Measurements from ENCODE around the gene NFE2L2.
"Not testable (repeated sequence)": the region's sequence is repeated elsewhere in the genome, so short reads cannot be mapped to it uniquely, and the experiment has no call there.

NFE2L2 gene

DNA sequence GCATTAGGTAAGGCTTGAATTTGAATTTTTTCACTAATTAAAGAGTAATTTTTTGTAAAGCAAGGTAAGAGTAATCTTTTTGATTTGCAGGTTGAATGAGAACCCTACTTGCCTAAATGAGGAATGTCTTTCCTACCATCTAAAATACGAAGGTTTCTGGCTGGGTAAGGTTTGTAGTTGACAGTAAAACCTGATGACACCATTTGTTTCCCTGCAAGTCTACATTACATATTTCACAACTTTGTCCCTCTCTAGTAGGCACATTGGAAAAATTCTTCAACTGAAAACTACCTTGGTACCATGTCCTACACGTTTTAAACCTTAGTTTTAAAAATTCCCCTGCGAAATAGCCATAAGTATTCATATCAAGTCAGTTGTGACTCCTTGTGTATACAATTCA lies 42.6 kb downstream of the NFE2L2 start:
- H3K9me3 ChIP-seq (ENCODE audit: control insufficient read depth in 1 of 2, low read length in 2 of 2): no peaks in the 10 kb centered on the region
- no peak overlapping the region for H3K9ac ChIP-seq (ENCODE audit: low read depth in 1 of 2, low read length in 2 of 2)
- peaks cover 27 to 59% of the 10 kb centered on the region in 2 donors for H3K36me3 ChIP-seq (ENCODE audit: control insufficient read depth in 1 of 2, insufficient read depth in 2 of 2, low read length in 2 of 2)
- no peak overlapping the region for H3K4me3 ChIP-seq (ENCODE audit: low read depth in 1 of 2, low read length in 2 of 2)
- H3K4me1 ChIP-seq (ENCODE audit: control insufficient read depth in 1 of 2, insufficient read depth in 2 of 2, low read length in 2 of 2): peaks cover 4 to 6% of the 10 kb centered on the region in 2 donors
- H3K27me3 ChIP-seq (ENCODE audit: control insufficient read depth in 1 of 2, insufficient read depth in 2 of 2, low read length in 2 of 2): no peaks in the 10 kb centered on the region
- H3K27ac ChIP-seq (ENCODE audit: low read depth, low read length): no peak overlapping the region

DNA sequence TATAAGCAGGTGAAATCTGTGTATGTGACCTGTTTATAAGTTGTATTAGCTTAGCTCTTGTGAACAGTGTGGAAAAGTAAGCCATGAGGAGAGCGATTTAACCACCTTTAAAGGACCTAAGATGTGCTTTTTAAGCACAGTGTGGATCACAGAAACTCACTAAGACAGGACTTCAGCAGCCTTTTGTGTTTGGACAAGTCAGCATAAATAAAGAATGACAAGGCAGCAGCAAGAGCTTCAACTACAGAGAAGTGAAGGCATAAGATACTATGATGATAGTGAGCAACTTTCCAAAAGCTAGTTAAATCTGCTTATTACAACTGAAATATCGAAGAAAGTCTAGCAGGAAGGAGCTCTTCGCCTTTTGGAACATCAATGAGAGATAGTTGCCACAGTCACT lies 43.0 kb downstream of the NFE2L2 start:
- no peaks in the 10 kb centered on the region for H3K27me3 ChIP-seq (ENCODE audit: control insufficient read depth in 1 of 2, insufficient read depth in 2 of 2, low read length in 2 of 2)
- no peak overlapping the region for H3K27ac ChIP-seq (ENCODE audit: low read depth, low read length)
- no peak overlapping the region for H3K9ac ChIP-seq (ENCODE audit: low read depth in 1 of 2, low read length in 2 of 2)
- peaks cover 6% of the 10 kb centered on the region in 2 donors for H3K4me1 ChIP-seq (ENCODE audit: control insufficient read depth in 1 of 2, insufficient read depth in 2 of 2, low read length in 2 of 2)
- H3K36me3 ChIP-seq (ENCODE audit: control insufficient read depth in 1 of 2, insufficient read depth in 2 of 2, low read length in 2 of 2): peaks cover 27 to 64% of the 10 kb centered on the region in 2 donors
- no peak overlapping the region for H3K4me3 ChIP-seq (ENCODE audit: low read depth in 1 of 2, low read length in 2 of 2)
- H3K9me3 ChIP-seq (ENCODE audit: control insufficient read depth in 1 of 2, low read length in 2 of 2): no peaks in the 10 kb centered on the region

DNA sequence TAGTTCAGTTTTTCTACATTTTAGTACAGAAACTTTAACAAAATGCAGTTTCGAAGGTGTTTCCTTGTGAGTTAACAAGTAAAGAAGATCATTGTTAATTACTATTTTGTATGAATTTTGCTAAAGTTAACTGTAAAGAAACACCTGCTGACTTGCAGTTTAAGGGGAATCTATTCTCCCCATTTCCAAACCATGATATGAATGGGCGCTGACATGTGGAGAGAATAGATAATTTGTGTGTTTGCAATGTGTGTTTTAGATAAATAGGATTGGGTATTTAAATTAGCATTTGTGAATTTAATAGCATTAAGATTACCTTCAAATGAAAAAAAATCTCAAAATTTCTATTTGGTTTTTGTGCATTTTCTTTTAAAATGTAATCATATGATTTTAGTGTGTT lies 44.7 kb downstream of the NFE2L2 start:
- H3K9ac ChIP-seq (ENCODE audit: low read depth in 1 of 2, low read length in 2 of 2); H3K4me3 ChIP-seq (ENCODE audit: low read depth in 1 of 2, low read length in 2 of 2); H3K9me3 ChIP-seq (ENCODE audit: control insufficient read depth in 1 of 2, low read length in 2 of 2); H3K27ac ChIP-seq (ENCODE audit: low read depth, low read length); H3K27me3 ChIP-seq (ENCODE audit: control insufficient read depth in 1 of 2, insufficient read depth in 2 of 2, low read length in 2 of 2): not testable (repeated sequence)
- peaks cover 32 to 75% of the 10 kb centered on the region in 2 donors for H3K36me3 ChIP-seq (ENCODE audit: control insufficient read depth in 1 of 2, insufficient read depth in 2 of 2, low read length in 2 of 2)
- peaks cover 14 to 15% of the 10 kb centered on the region in 2 donors for H3K4me1 ChIP-seq (ENCODE audit: control insufficient read depth in 1 of 2, insufficient read depth in 2 of 2, low read length in 2 of 2)

DNA sequence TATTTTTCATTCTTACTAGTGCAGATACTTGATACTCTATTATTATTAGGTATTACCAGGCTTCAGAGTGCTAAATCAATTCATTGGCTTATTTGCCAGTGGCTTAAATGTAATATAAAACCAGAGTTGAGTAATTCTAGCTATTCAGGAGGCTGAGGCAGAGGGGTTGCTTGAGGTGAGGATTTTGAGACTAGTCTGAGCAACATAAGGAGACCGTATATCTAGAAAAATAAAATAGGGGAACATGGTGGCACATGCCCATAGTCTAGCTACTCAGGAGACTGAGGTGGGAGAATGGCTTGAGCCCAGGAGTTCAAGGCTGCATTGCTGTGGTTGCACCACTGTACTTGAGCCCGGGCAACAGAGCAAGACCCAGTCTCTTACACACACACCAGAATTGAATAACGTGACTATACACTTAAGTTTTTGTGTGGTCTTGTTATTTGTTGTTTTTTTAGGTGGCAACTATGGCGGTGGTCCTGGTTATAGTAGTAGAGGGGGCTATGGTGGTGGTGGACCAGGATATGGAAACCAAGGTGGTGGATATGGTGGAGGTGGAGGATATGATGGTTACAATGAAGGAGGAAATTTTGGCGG lies 47.2 kb downstream of the NFE2L2 start:
- Histone ChIP-seq H3K4me1 (ENCODE audit: control insufficient read depth in 1 of 2, insufficient read depth in 2 of 2, low read length in 2 of 2) (peaks cover 19 to 24% of the 10 kb centered on the region in 2 donors), H3K36me3 (ENCODE audit: control insufficient read depth in 1 of 2, insufficient read depth in 2 of 2, low read length in 2 of 2) (peaks cover 27 to 65% of the 10 kb centered on the region in 2 donors), H3K4me3 (ENCODE audit: low read depth in 1 of 2, low read length in 2 of 2) (no peak overlapping the region), H3K9ac (ENCODE audit: low read depth in 1 of 2, low read length in 2 of 2) (no peak overlapping the region), H3K27me3 (ENCODE audit: control insufficient read depth in 1 of 2, insufficient read depth in 2 of 2, low read length in 2 of 2) (no peaks in the 10 kb centered on the region), H3K27ac (ENCODE audit: low read depth, low read length) (no peak overlapping the region), H3K9me3 (ENCODE audit: control insufficient read depth in 1 of 2, low read length in 2 of 2) (no peaks in the 10 kb centered on the region)

DNA sequence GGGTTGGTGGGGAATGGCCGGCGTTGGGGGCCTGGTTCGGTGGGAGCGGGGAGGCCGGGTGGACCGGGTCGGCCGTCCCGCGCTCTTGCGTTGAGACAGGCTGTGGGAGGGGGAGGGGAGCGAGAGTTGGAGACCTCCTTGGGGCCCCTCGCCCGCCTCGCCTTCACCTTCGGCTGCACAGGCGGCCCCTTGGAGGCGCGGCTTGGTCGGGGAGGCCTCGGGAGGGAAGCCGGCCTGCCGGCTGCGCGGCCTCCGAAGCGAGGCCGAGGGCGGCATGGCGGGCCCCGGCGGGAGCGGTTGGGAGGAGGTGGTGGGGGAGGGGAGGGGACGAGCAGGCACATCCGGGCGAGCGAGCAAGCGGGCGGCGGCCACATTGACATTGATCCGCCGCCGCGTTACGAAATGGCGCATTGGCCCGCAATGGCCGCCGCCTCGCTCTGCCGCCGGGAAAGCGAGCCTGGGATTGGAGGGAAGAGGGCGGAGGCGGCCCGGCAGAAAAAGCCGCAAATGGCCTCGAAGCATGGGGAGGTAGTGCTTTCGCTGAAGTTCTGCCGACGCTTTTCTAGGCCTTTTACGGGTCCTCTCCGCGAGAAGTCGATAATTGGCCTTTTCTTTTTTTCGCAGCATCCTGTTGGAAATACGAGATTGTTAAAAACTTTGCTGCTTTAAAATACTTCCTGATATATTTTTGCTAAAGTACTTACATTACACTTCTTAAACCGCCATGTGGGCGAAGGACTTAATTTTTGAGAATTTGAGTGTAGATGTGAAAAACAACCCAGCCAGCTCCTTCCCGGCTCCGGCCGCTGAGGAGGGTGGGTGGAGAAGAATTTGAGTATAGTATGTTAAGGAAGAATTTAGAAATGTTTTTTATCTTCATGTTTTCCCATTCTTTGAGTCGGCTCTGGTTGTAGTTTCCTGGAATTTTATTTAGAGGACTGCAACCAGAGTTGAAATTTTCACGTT lies 51.4 kb downstream of the NFE2L2 start:
- Histone ChIP-seq H3K4me3 (ENCODE audit: low read depth in 1 of 2, low read length in 2 of 2) (peak overlapping the region; percentile 87 to 98), H3K27ac (ENCODE audit: low read depth, low read length) (peak overlapping the region; percentile 99), H3K4me1 (ENCODE audit: control insufficient read depth in 1 of 2, insufficient read depth in 2 of 2, low read length in 2 of 2) (peaks cover 23 to 36% of the 10 kb centered on the region in 2 donors), H3K9me3 (ENCODE audit: control insufficient read depth in 1 of 2, low read length in 2 of 2) (no peaks in the 10 kb centered on the region), H3K36me3 (ENCODE audit: control insufficient read depth in 1 of 2, insufficient read depth in 2 of 2, low read length in 2 of 2) (peaks cover 9 to 33% of the 10 kb centered on the region in 2 donors), H3K27me3 (ENCODE audit: control insufficient read depth in 1 of 2, insufficient read depth in 2 of 2, low read length in 2 of 2) (no peaks in the 10 kb centered on the region), H3K9ac (ENCODE audit: low read depth in 1 of 2, low read length in 2 of 2) (peak overlapping the region; percentile 86 to 96)

DNA sequence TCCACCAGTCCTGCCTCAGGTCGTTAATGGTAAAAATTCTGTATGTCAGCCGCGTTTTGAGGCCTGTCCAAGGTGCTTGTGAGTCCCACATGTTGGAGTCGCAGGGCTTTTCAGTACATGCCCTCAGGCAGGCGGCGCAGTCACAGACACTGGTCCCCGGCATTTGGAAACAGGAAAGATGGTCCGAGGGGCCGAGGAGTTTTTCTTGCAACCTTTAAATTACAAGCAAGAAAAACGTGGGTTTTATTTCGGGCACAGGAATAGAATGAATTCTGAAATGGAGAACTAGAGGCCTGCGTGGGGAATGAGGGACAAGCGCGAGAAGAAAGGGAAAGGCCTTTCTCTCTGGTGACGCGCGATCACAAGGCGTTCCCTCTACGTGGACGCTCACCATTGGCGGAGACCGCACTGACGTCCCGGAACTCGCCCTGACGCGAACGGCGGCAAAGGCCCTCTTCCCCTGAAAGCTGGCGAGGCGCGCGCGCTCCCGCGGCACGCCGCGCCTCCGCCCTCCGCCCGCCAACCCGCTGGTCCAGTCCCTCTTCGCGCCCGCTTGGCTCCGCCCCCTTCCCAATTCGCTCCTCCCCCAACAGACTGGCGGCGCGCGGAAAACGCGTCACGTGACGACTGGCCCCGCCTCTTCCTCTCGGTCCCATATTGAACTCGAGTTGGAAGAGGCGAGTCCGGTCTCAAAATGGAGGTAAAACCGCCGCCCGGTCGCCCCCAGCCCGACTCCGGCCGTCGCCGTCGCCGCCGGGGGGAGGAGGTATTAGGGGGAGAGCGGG lies 52.2 kb downstream of the NFE2L2 start, which contains the start of gene HNRNPA3:
Gene HNRNPA3, plus strand, starts transcription at position 689 of the 785 bp plus-strand sequence. Its CDS starts 6 bp downstream, at position 695.
- peak within 1 kb of the TSS; percentile 99 for H3K27ac ChIP-seq (ENCODE audit: low read depth, low read length)
- H3K36me3 ChIP-seq (ENCODE audit: control insufficient read depth in 1 of 2, insufficient read depth in 2 of 2, low read length in 2 of 2): peaks cover 5 to 24% of the 10 kb centered on the region in 2 donors
- H3K4me1 ChIP-seq (ENCODE audit: control insufficient read depth in 1 of 2, insufficient read depth in 2 of 2, low read length in 2 of 2): peaks cover 23 to 33% of the 10 kb centered on the region in 2 donors
- H3K9ac ChIP-seq (ENCODE audit: low read depth in 1 of 2, low read length in 2 of 2): peak within 1 kb of the TSS; percentile 96 to 99
- H3K4me3 ChIP-seq (ENCODE audit: low read depth in 1 of 2, low read length in 2 of 2): peak within 1 kb of the TSS; percentile 87 to 98
- H3K9me3 ChIP-seq (ENCODE audit: control insufficient read depth in 1 of 2, low read length in 2 of 2): no peaks in the 10 kb centered on the region
- no peaks in the 10 kb centered on the region for H3K27me3 ChIP-seq (ENCODE audit: control insufficient read depth in 1 of 2, insufficient read depth in 2 of 2, low read length in 2 of 2)

DNA sequence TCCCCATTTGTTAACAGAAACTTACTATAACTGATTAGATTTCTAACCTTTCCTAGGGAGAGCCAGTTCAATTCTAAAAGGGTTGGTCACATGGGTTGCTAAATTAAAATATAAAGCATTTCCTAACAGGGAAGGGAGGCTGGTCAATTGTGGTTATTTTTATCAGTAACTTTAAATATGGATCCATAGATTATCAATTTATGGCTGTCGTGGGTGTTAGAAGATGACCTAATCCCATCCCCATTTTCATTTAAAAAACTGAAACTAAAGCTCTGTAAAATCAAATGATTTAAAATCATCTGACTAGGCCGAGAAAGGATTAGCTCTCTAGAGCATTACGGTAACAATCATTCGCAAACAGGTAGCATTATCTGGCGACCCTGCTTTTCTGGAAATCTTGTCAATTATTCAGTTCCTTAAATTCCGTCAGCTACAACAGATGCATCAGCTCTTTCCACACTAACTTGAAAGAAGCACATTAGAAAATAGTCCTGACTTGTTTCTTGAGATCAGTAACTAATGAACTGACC lies 52.9 kb downstream of the NFE2L2 start:
- peak overlapping the region; percentile 74 to 92 for H3K4me3 ChIP-seq (ENCODE audit: low read depth in 1 of 2, low read length in 2 of 2)
- no peaks in the 10 kb centered on the region for H3K27me3 ChIP-seq (ENCODE audit: control insufficient read depth in 1 of 2, insufficient read depth in 2 of 2, low read length in 2 of 2)

DNA sequence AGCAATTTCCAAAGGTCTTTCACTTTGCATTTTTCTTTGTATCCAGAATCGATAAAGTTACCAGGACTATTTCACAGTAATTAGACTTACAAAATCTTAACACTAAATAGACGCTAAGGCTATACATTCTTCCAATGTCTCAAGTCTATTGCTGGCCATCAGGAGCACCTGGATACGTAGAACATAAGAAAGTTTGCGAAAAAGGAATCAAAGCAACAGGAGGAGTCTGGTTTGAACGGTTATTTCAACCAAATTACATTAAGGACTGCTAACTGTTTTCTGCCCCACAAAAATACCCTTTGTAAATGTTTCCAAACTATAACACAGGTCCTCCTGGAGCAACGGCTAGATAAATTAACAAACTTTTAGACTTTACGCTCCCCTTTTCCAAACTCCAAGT lies 53.4 kb downstream of the NFE2L2 start:
- peak overlapping the region; percentile 99 for H3K27ac ChIP-seq (ENCODE audit: low read depth, low read length)
- peaks cover 2 to 13% of the 10 kb centered on the region in 2 donors for H3K36me3 ChIP-seq (ENCODE audit: control insufficient read depth in 1 of 2, insufficient read depth in 2 of 2, low read length in 2 of 2)
- H3K9ac ChIP-seq (ENCODE audit: low read depth in 1 of 2, low read length in 2 of 2): peak overlapping the region; percentile 93 to 99
- peak overlapping the region; percentile 74 to 92 for H3K4me3 ChIP-seq (ENCODE audit: low read depth in 1 of 2, low read length in 2 of 2)
- H3K9me3 ChIP-seq (ENCODE audit: control insufficient read depth in 1 of 2, low read length in 2 of 2): no peaks in the 10 kb centered on the region
- H3K27me3 ChIP-seq (ENCODE audit: control insufficient read depth in 1 of 2, insufficient read depth in 2 of 2, low read length in 2 of 2): no peaks in the 10 kb centered on the region
- H3K4me1 ChIP-seq (ENCODE audit: control insufficient read depth in 1 of 2, insufficient read depth in 2 of 2, low read length in 2 of 2): peaks cover 23 to 27% of the 10 kb centered on the region in 2 donors

More for the DNA sequence above, 52.9 kb downstream of the NFE2L2 start:
- Histone ChIP-seq H3K9me3 (ENCODE audit: control insufficient read depth in 1 of 2, low read length in 2 of 2) (no peaks in the 10 kb centered on the region), H3K9ac (ENCODE audit: low read depth in 1 of 2, low read length in 2 of 2) (peak overlapping the region; percentile 93 to 99), H3K27ac (ENCODE audit: low read depth, low read length) (peak overlapping the region; percentile 99), H3K36me3 (ENCODE audit: control insufficient read depth in 1 of 2, insufficient read depth in 2 of 2, low read length in 2 of 2) (peaks cover 5 to 18% of the 10 kb centered on the region in 2 donors), H3K4me1 (ENCODE audit: control insufficient read depth in 1 of 2, insufficient read depth in 2 of 2, low read length in 2 of 2) (peaks cover 23 to 31% of the 10 kb centered on the region in 2 donors)

DNA sequence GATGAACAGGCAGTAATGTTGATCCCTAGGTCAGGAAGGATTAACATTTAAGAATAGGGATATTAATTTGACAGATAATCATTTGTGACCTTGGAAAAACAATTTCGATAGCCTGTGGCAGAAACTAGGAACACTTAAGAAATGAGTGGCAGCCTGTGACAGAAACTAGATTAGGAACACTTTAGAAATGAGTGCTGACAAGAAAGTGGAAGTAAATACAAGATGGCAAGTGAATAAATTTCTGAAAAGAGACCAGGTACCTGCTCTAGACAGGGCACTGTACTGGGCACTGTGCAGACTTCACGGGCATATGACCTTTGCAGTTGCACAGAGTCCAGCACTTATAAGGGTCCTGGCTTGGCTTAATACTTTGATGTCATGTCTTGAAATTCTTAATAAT lies 57.4 kb downstream of the NFE2L2 start:
- Histone ChIP-seq H3K4me3 (ENCODE audit: low read depth in 1 of 2, low read length in 2 of 2) (no peak overlapping the region), H3K27me3 (ENCODE audit: control insufficient read depth in 1 of 2, insufficient read depth in 2 of 2, low read length in 2 of 2) (no peaks in the 10 kb centered on the region), H3K36me3 (ENCODE audit: control insufficient read depth in 1 of 2, insufficient read depth in 2 of 2, low read length in 2 of 2) (no peaks in the 10 kb centered on the region), H3K9me3 (ENCODE audit: control insufficient read depth in 1 of 2, low read length in 2 of 2) (no peaks in the 10 kb centered on the region), H3K9ac (ENCODE audit: low read depth in 1 of 2, low read length in 2 of 2) (no peak overlapping the region), H3K27ac (ENCODE audit: low read depth, low read length) (no peak overlapping the region), H3K4me1 (ENCODE audit: control insufficient read depth in 1 of 2, insufficient read depth in 2 of 2, low read length in 2 of 2) (peaks cover 11 to 12% of the 10 kb centered on the region in 2 donors)

All from duodenal mucosa (tissue), 2 donors.